PC-3 (cell line): ENCODE data around the gene INCA1. TPM values are rescaled to one million over a fixed set of nuclear protein-coding genes. Genes with fewer than 3 reads are reported as not detected.

Experiments used
- ATAC-seq: fragments of 200-7000 bp; cut with Tn5 transposase; 2 replicates; pipeline ENCODE4 v1.9.1; 2020; ENCODE audit warnings: mild to moderate bottlenecking, moderate library complexity
- BruUV-seq: library from RNA; stranded (reverse); fragments of 400-500 nt; replicated peaks from 2 replicates; lab custom pipeline; 2021; lab: Mats Ljungman, UMichigan
- CTCF ChIA-PET: fragments of 300-600 bp; sonication (Branson Sonifier 250); formaldehyde crosslinking; loops from one replicate; lab custom pipeline; 2022; ENCODE audit warnings: antibody characterized with exemption; lab: Charles Lee
- POLR2A ChIA-PET: fragments of 300-600 bp; sonication (Branson Sonifier 250); formaldehyde crosslinking; loops from one replicate; lab custom pipeline; 2022; ENCODE audit warnings: antibody characterized with exemption; ENCODE audit not compliant: unreplicated experiment; lab: Charles Lee
- DNase-seq: peaks from one replicate; pipeline ENCODE4 v3.0.0-alpha.2; 2015
- H2AFZ ChIP-seq: fragments of 300-600 bp; sonication (generic); 2 replicates; pipeline ENCODE4 v1.6.0; 2016; ENCODE audit warnings: antibody characterized with exemption, low read length
- H3F3A ChIP-seq: fragments of 300-600 bp; sonication (generic); one replicate; pipeline ENCODE4 v1.6.0; 2017; ENCODE audit warnings: antibody characterized with exemption, low read length, control low read depth, mild to moderate bottlenecking; ENCODE audit not compliant: unreplicated experiment
- H3K27ac ChIP-seq: fragments of 300-600 bp; sonication (generic); 2 replicates; pipeline ENCODE4 v1.5.1; 2016; ENCODE audit warnings: mild to moderate bottlenecking, low read length
- H3K27me3 ChIP-seq: fragments of 300-600 bp; sonication (generic); 2 replicates; pipeline ENCODE4 v1.6.1; 2016; ENCODE audit warnings: low read length, mixed read lengths
- H3K36me3 ChIP-seq: fragments of 300-600 bp; sonication (generic); 2 replicates; pipeline ENCODE4 v1.6.1; 2016; ENCODE audit warnings: low read depth, mixed run types, low read length, mixed read lengths
- H3K4me1 ChIP-seq: fragments of 300-600 bp; sonication (generic); 2 replicates; pipeline ENCODE4 v1.5.1; 2016; ENCODE audit warnings: low read length; ENCODE audit not compliant: insufficient read depth
- H3K4me2 ChIP-seq: fragments of 300-600 bp; sonication (generic); 2 replicates; pipeline ENCODE4 v1.6.0; 2016; ENCODE audit warnings: low read length
- H3K4me3 ChIP-seq: fragments of 300-600 bp; sonication (generic); 2 replicates; pipeline ENCODE4 v1.5.1; 2016; ENCODE audit warnings: mild to moderate bottlenecking, low read length, mixed read lengths
- H3K79me2 ChIP-seq: fragments of 300-600 bp; sonication (generic); 2 replicates; pipeline ENCODE4 v1.6.1; 2017; ENCODE audit warnings: low read length, mixed read lengths
- H3K9ac ChIP-seq: fragments of 300-600 bp; sonication (generic); 2 replicates; pipeline ENCODE4 v1.6.0; 2016; ENCODE audit warnings: mild to moderate bottlenecking, low read length
- H3K9me2 ChIP-seq: fragments of 300-600 bp; sonication (generic); replicated peaks from 2 replicates; pipeline ENCODE4 v1.6.1; 2016; ENCODE audit warnings: mixed run types, low read length, mixed read lengths
- H3K9me3 ChIP-seq: fragments of 300-600 bp; sonication (generic); 2 replicates; pipeline ENCODE4 v1.6.1; 2016; ENCODE audit warnings: low read length, mixed read lengths
- H4K20me1 ChIP-seq: fragments of 300-600 bp; sonication (generic); 2 replicates; pipeline ENCODE4 v1.6.1; 2016; ENCODE audit warnings: low read length, mixed read lengths
- CTCF ChIP-seq: fragments of 300-600 bp; sonication (generic); conservative IDR thresholded peaks from 2 replicates; pipeline ENCODE4 v1.5.1; 2017; ENCODE audit warnings: antibody characterized with exemption, low read depth, mild to moderate bottlenecking, low read length
- EZH2 ChIP-seq: fragments of 300-600 bp; sonication (generic); IDR thresholded peaks from one replicate; pipeline ENCODE4 v1.6.1; 2017; ENCODE audit warnings: antibody characterized with exemption, mild to moderate bottlenecking, low read length; ENCODE audit not compliant: unreplicated experiment
- EZH2phosphoT487 ChIP-seq: fragments of 300-600 bp; sonication (generic); IDR thresholded peaks from 2 replicates; pipeline ENCODE4 v1.6.1; 2018; ENCODE audit warnings: mild to moderate bottlenecking, antibody characterized with exemption, low read length, borderline replicate concordance
- intact Hi-C: fragments of 100-400 bp; cut with micrococcal nuclease; formaldehyde crosslinking; loops from 2 replicates; pipeline ENCODE4 v1.9.0; 2023
- total RNA-seq: library from RNA; depleted of rRNA; stranded (reverse); fragments of >200 nt; gene quantifications from 2 replicates; pipeline ENCODE4 v1.2.3, GENCODE V29; 2014

Gene INCA1
- total RNA-seq, 1 experiment from 2014 or later, result not detected

- ChIA-PET POLR2A (no interaction called here), CTCF (no interaction called here)
- H3K9ac ChIP-seq, result peak overlapping the region; percentile 71; the same call in 1 of the 2 replicates
- TSS peak; percentile 62 for BruUV-seq
- no peak overlapping the region; the same call in 1 of the 2 replicates for H2AFZ ChIP-seq
- H3K4me2 ChIP-seq, result peak overlapping the region; percentile 97
- peaks cover 8% of the 10 kb centered on the region for H3K36me3 ChIP-seq
- intact Hi-C loops, result no loop called here
- H4K20me1 ChIP-seq, result no peaks in the 10 kb centered on the region
- no peak for TF ChIP-seq EZH2phosphoT487
- TF ChIP-seq CTCF, result no peak
- no peak for TF ChIP-seq EZH2
- DNase-seq (no peak), ATAC-seq (no peak)
- H3K27me3 ChIP-seq, result no peaks in the 10 kb centered on the region
- H3K9me2 ChIP-seq, result no peaks in the 10 kb centered on the region
- H3F3A ChIP-seq, result no peaks in the 10 kb centered on the region
- peaks cover 27% of the 10 kb centered on the region for H3K79me2 ChIP-seq
- 0 out of 2 replicates have a peak, but pooled peaks cover 9% of the 10 kb centered on the region for H3K4me1 ChIP-seq
- no peaks in the 10 kb centered on the region for H3K9me3 ChIP-seq
- peak overlapping the region; percentile 79 for H3K4me3 ChIP-seq
- no peak overlapping the region for H3K27ac ChIP-seq
Measured at GRCh38 chr17:4999430-5000093, 2.2 kb upstream of the INCA1 start.

GRCh38 chr17:4998732-4999429 lies 1.6 kb upstream of the INCA1 start:
- ChIA-PET CTCF (interaction anchor here (0.6 kb wide), 1 partner anchor 14 kb away, joined by 3 read pairs; no protein-coding TSS in a partner anchor), POLR2A (no interaction called here)
- Histone ChIP-seq H3K9me3 (no peaks in the 10 kb centered on the region), H3K36me3 (peaks cover 1% of the 10 kb centered on the region), H3K9ac (peak overlapping the region; percentile 71), H3K4me1 (0 out of 2 replicates have a peak, but pooled peaks cover 9% of the 10 kb centered on the region), H3K27me3 (no peaks in the 10 kb centered on the region), H3K9me2 (no peaks in the 10 kb centered on the region), H2AFZ (peak overlapping the region; percentile 75; the same call in 1 of the 2 replicates), H3F3A (no peaks in the 10 kb centered on the region), H4K20me1 (no peaks in the 10 kb centered on the region), H3K27ac (no peak overlapping the region), H3K4me3 (peak overlapping the region; percentile 79), H3K79me2 (peaks cover 27% of the 10 kb centered on the region), H3K4me2 (peak overlapping the region; percentile 97)
- intact Hi-C loops, result no loop called here
- DNase-seq (peak; percentile 2), ATAC-seq (peak; percentile 19; the same call in 1 of the 2 replicates)
- TF ChIP-seq EZH2, result no peak
- no peak for TF ChIP-seq EZH2phosphoT487
- TF ChIP-seq CTCF, result no peak
- BruUV-seq, result no TSS peak
